Panc1 (cell line): ENCODE measurements around the gene HERC6. TPM values are rescaled to one million over a fixed set of nuclear protein-coding genes. Genes with fewer than 3 reads are reported as not detected.
"Not testable (repeated sequence)": the region's sequence is repeated elsewhere in the genome, so short reads cannot be mapped to it uniquely, and the experiment has no call there.

Source experiments
- ATAC-seq: fragments of 200-7000 bp; cut with Tn5 transposase; 2 replicates; pipeline ENCODE4 v1.9.1; 2020; ENCODE audit warnings: mild to moderate bottlenecking, moderate library complexity
- BruUV-seq: library from RNA; stranded (reverse); fragments of 400-500 nt; replicated peaks from 2 replicates; lab custom pipeline; 2021; lab: Mats Ljungman, UMichigan
- CTCF ChIA-PET: fragments of 300-600 bp; sonication (Branson Sonifier 250); formaldehyde crosslinking; loops from one replicate; lab custom pipeline; 2022; ENCODE audit warnings: antibody characterized with exemption; lab: Charles Lee
- POLR2A ChIA-PET: fragments of 300-600 bp; sonication (Branson Sonifier 250); formaldehyde crosslinking; loops from one replicate; lab custom pipeline; 2022; ENCODE audit warnings: antibody characterized with exemption; lab: Charles Lee
- DNase-seq: peaks from one replicate; pipeline ENCODE4 v3.0.0-alpha.2; 2010; ENCODE audit warnings: low read depth, low spot score
- H3K27ac ChIP-seq: 2 replicates; pipeline ENCODE4 v1.5.1; 2011; ENCODE audit warnings: mild to moderate bottlenecking, low read length, inconsistent platforms
- H3K27me3 ChIP-seq: fragments of 200-500 bp; sonication (Bioruptor generic); 2 replicates; pipeline ENCODE4 v1.6.0; 2014; ENCODE audit warnings: low read length, inconsistent platforms; ENCODE audit not compliant: control insufficient read depth, insufficient read depth
- H3K36me3 ChIP-seq: fragments of 200-500 bp; sonication (Bioruptor generic); 2 replicates; pipeline ENCODE4 v1.5.1; 2014; ENCODE audit warnings: inconsistent platforms, mild to moderate bottlenecking, low read length, moderate library complexity; ENCODE audit not compliant: control insufficient read depth, insufficient read depth
- H3K4me1 ChIP-seq: 2 replicates; pipeline ENCODE4 v1.5.1; 2011; ENCODE audit warnings: inconsistent platforms, mild to moderate bottlenecking, low read length, moderate library complexity; ENCODE audit not compliant: control insufficient read depth, insufficient read depth
- H3K4me3 ChIP-seq, 2 experiments: 2 replicates each; pipeline ENCODE4 v1.5.1; 2011 to 2012; ENCODE audit warnings: low read depth in 2 of 2, low read length in 2 of 2, mild to moderate bottlenecking in 2 of 2, inconsistent platforms in 1 of 2, moderate library complexity in 1 of 2
- H3K9me3 ChIP-seq: fragments of 200-500 bp; sonication (Bioruptor generic); 2 replicates; pipeline ENCODE4 v1.5.1; 2014; ENCODE audit warnings: low read depth, mild to moderate bottlenecking, inconsistent platforms, low read length, moderate library complexity; ENCODE audit not compliant: control insufficient read depth, insufficient read depth
- CTCF ChIP-seq: fragments of 450-650 bp; IDR thresholded peaks from 2 replicates; pipeline ENCODE4 v1.5.1; 2017; ENCODE audit warnings: mild to moderate bottlenecking
- POLR2AphosphoS5 ChIP-seq: IDR thresholded peaks from 2 replicates; pipeline ENCODE4 v1.6.1; 2012; ENCODE audit warnings: mild to moderate bottlenecking, low read depth, low read length, moderate library complexity
- REST ChIP-seq, 2 experiments: IDR thresholded peaks; 2 replicates each; pipeline ENCODE4 v1.6.1; 2011 to 2012; ENCODE audit warnings: low read depth in 2 of 2, control low read depth in 1 of 2, low read length in 1 of 2, mild to moderate bottlenecking in 1 of 2, moderate library complexity in 1 of 2; ENCODE audit not compliant: insufficient read depth in 1 of 2
- SIN3A ChIP-seq: IDR thresholded peaks from 2 replicates; pipeline ENCODE4 v1.6.1; 2012; ENCODE audit warnings: low read depth, mild to moderate bottlenecking, low read length, moderate library complexity, borderline replicate concordance; ENCODE audit not compliant: insufficient read depth
- TCF7L2 ChIP-seq: IDR thresholded peaks from 2 replicates; pipeline ENCODE4 v1.6.1; 2011; ENCODE audit warnings: mild to moderate bottlenecking, low read depth, low read length, inconsistent platforms
- in situ Hi-C: cut with HindIII; loops from 2 replicates; pipeline ENCODE4 v1.10.0; 2016; ENCODE audit warnings: low sequenced_read_pairs, low pct_unique_long_range_greater_than_20kb
- intact Hi-C: fragments of 100-400 bp; cut with micrococcal nuclease; formaldehyde crosslinking; loops from one replicate; pipeline ENCODE4 v1.10.0; 2022; ENCODE audit not compliant: unreplicated experiment
- total RNA-seq: library from RNA; stranded (reverse); gene quantifications from one replicate; pipeline ENCODE4 v1.2.1, GENCODE V29; 2021; ENCODE audit not compliant: unreplicated experiment

Gene HERC6
- total RNA-seq, 1 experiment from 2014 or later, result 1.2 TPM

- intact Hi-C loops (no loop called here), in situ Hi-C loops (no loop called here)
- Histone ChIP-seq H3K4me3 (no peak overlapping the region), H3K27ac (no peak overlapping the region), H3K36me3 (no peaks in the 10 kb centered on the region), H3K4me1 (no peaks in the 10 kb centered on the region), H3K27me3 (no peaks in the 10 kb centered on the region), H3K9me3 (no peaks in the 10 kb centered on the region)
- no peak for DNase-seq
- TF ChIP-seq TCF7L2, result no peak
- no peak for TF ChIP-seq CTCF
- TF ChIP-seq POLR2AphosphoS5, result no peak
- no peak for TF ChIP-seq REST (IDR thresholded peaks at IDR 0.05; ENCODE audit: insufficient read depth in 1 of 2, low read depth in 2 of 2, low read length in 1 of 2)
- TF ChIP-seq SIN3A, result no peak
- ChIA-PET CTCF (no interaction called here), POLR2A (no interaction called here)
- ATAC-seq, result no peak
- no TSS peak for BruUV-seq
These were observed 43.5 kb upstream of the HERC6 start for GRCh38 chr4:88335092-88335665.

DNA sequence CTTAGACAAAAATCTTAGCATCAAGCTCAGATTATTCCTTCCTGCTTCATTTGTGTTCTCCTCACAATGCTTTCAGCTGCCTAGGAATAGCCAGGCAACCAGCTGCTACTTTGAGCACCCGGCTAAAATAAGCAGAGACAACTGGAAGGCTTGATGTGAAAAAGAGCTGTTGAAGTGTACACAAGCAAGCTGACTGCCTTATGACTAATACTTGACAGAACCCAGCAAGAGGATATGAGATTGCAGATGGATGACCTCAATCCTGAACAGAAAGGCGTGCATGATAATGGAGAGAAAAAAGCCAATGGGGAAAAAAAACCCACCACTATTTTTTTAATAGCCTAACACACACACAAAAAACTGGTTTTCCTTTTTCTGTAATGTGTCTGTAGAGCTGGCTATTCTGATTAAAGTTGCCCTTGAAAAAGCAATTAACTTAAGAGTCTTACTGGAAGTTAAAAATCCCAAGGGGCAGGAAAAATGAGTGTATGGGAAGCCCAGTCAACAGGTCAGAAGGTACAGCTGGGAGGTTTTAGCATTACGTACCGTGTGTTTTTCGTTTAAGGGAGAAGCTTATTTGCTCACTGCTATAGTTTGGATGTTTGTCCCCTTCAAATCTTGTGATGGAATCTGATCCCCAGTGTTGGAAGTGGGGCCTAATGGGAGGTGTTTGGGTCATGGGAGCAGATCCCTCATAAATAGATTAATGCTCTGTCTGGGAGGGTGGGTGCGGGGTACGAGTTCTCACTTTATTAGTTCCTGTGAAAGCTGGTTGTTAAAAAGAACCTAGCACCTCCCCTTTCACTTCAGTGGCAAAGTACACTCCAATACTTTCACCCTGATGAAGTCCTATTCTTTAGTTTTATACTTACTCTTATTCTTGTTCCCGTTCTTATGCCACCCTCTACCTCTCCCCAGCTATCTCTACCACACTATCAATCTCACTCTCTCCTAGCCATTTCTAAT is 37.1 kb upstream of the HERC6 start:
- Histone ChIP-seq H3K27me3 (no peaks in the 10 kb centered on the region), H3K4me3 (no peak overlapping the region), H3K36me3 (no peaks in the 10 kb centered on the region), H3K27ac (no peak overlapping the region), H3K9me3 (no peaks in the 10 kb centered on the region), H3K4me1 (no peaks in the 10 kb centered on the region)
- DNase-seq (peak; percentile 57), ATAC-seq (peak; percentile 84)
- no TSS peak for BruUV-seq
- intact Hi-C loops, result no loop called here
- ChIA-PET CTCF (no interaction called here), POLR2A (no interaction called here)
- in situ Hi-C loops, result no loop called here
- TF ChIP-seq CTCF (no peak), POLR2AphosphoS5 (no peak), REST (IDR thresholded peaks at IDR 0.05; ENCODE audit: insufficient read depth in 1 of 2, low read depth in 2 of 2, low read length in 1 of 2) (no peak), TCF7L2 (no peak), SIN3A (no peak)

DNA sequence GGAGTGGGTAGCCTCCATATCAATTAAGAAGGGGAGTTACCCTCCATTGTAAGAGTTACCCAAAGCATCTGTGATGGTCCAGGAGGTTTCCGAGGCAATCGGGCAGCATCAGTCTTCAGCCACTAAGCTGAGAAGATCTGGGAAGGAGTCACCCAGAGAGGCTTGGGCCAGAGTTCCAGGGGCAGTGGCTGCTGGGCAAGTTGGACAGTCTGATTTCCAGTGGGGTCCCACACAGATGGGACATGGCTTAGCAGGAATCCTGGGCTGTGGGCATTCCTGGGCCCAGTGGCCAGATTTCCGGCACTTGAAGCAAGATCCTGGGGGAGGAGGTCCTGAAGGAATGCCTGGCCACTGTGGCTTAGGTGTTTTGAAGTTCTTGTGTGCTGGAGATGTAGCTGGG is 31.8 kb upstream of the HERC6 start:
- POLR2A ChIA-PET, ATAC-seq, intact Hi-C loops, H3K4me3 ChIP-seq, H3K27me3 ChIP-seq, in situ Hi-C loops, DNase-seq, BruUV-seq, H3K36me3 ChIP-seq, H3K4me1 ChIP-seq, H3K9me3 ChIP-seq, H3K27ac ChIP-seq: not testable (repeated sequence)
- CTCF ChIA-PET, result interaction anchor here (0.6 kb wide), 1 partner anchor 313 kb away, joined by 4 read pairs; no protein-coding TSS in a partner anchor
